Left renal cortex interstitium (tissue), 4 donors: ENCODE results near the gene FNBP1. TPM values are rescaled to one million over a fixed set of nuclear protein-coding genes. Genes with fewer than 3 reads are reported as not detected.

ENCODE experiments used
- DNase-seq, 4 donors: peaks; one replicate each; pipeline ENCODE4 v3.0.0-alpha.2; 2013; ENCODE audit warnings: low read depth in 4 of 4, low spot score in 2 of 4, missing footprints in 1 of 4
- polyA plus RNA-seq, 4 donors: library from polyadenylated mRNA; unstranded; fragments of 120-200 nt; gene quantifications; one replicate each; pipeline ENCODE4 v1.2.1, GENCODE V29; 2013; ENCODE audit not compliant: insufficient read length in 4 of 4

Gene FNBP1
- polyA plus RNA-seq, 4 donors = 37.8 to 51.8 (median 46.6) TPM

- DNase-seq = no peak
Observed at GRCh38 chr9:129866394-129867135, 176.4 kb downstream of the FNBP1 start.

GRCh38 chr9:129865668-129866320 is 177.2 kb downstream of the FNBP1 start:
- DNase-seq = no peak

- DNase-seq = no peak
Observed at GRCh38 chr9:129864991-129865647, 177.9 kb downstream of the FNBP1 start.

- DNase-seq = no peak
Observed at GRCh38 chr9:129863059-129863690, 179.8 kb downstream of the FNBP1 start.

- DNase-seq = no peak
Observed at GRCh38 chr9:129861447-129861827, 181.6 kb downstream of the FNBP1 start.

- no peak for DNase-seq
Observed at GRCh38 chr9:129860653-129861446, 182.1 kb downstream of the FNBP1 start.

GRCh38 chr9:129858167-129858962 is 184.6 kb downstream of the FNBP1 start:
- DNase-seq = no peak

- no peak for DNase-seq
Observed at GRCh38 chr9:129857207-129857606, 185.8 kb downstream of the FNBP1 start.

GRCh38 chr9:129854588-129855110 is 188.3 kb downstream of the FNBP1 start:
- DNase-seq = no peak

GRCh38 chr9:129853614-129854013 is 189.4 kb downstream of the FNBP1 start:
- no peak for DNase-seq

- no peak for DNase-seq
Observed at GRCh38 chr9:129852579-129852978, 190.4 kb downstream of the FNBP1 start.

GRCh38 chr9:129851821-129852220 is 191.2 kb downstream of the FNBP1 start:
- DNase-seq = no peak

- no peak for DNase-seq
Observed at GRCh38 chr9:129850821-129851550, 192.0 kb downstream of the FNBP1 start.

- no peak for DNase-seq
Observed at GRCh38 chr9:129849901-129850300, 193.1 kb downstream of the FNBP1 start.

GRCh38 chr9:129848712-129849441 is 194.1 kb downstream of the FNBP1 start:
- DNase-seq = no peak

GRCh38 chr9:129845373-129845772 is 197.6 kb downstream of the FNBP1 start:
- DNase-seq = no peak

- no peak for DNase-seq
Observed at GRCh38 chr9:129841071-129841470, 201.9 kb downstream of the FNBP1 start.

GRCh38 chr9:129840034-129840433 is 203.0 kb downstream of the FNBP1 start:
- no peak for DNase-seq
